Keratinocyte (primary cell): ENCODE measurements around the gene CPPED1.

Experiments
- EZH2 ChIP-seq: IDR thresholded peaks from one replicate; pipeline ENCODE4 v1.6.1; 2012; ENCODE audit warnings: inconsistent platforms, mild to moderate bottlenecking, low read length, moderate library complexity
- TF ChIP-seq, protein P1 (sequence below), 3 experiments: IDR thresholded peaks in 1 of 3; conservative IDR thresholded peaks in 1 of 3; optimal IDR thresholded peaks in 1 of 3; 2 replicates in 2 of 3; 3 replicates in 1 of 3; pipeline versions ENCODE3 to v1.5.1; 2011; ENCODE audit warnings: low read length in 3 of 3, mild to moderate bottlenecking in 3 of 3, moderate library complexity in 2 of 3, control low read depth in 1 of 3, inconsistent platforms in 1 of 3; ENCODE audit not compliant: insufficient read depth in 2 of 3; ENCODE audit errors: extremely low read depth in 1 of 3

DNA sequence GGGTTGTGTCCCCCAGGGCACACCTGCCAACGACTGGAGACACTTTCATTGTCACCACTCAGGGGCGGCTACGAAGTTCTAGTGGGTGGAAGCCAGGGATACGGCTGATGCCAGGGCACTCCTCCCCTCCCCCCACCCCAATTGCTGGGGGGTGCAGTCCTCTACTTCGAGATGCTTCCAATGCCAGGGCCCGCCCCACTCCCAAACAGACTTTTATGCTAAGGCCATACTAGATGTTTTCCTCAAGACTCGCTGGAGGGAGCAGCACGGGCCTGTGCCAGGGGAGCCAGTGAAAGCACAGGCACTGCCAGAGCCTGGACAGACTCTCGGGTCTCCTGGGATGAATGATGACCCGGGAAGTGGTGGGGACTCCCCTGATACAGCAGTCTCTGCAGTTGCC, 178.0 kb downstream of the CPPED1 start:
- TF ChIP-seq, protein P1, sequence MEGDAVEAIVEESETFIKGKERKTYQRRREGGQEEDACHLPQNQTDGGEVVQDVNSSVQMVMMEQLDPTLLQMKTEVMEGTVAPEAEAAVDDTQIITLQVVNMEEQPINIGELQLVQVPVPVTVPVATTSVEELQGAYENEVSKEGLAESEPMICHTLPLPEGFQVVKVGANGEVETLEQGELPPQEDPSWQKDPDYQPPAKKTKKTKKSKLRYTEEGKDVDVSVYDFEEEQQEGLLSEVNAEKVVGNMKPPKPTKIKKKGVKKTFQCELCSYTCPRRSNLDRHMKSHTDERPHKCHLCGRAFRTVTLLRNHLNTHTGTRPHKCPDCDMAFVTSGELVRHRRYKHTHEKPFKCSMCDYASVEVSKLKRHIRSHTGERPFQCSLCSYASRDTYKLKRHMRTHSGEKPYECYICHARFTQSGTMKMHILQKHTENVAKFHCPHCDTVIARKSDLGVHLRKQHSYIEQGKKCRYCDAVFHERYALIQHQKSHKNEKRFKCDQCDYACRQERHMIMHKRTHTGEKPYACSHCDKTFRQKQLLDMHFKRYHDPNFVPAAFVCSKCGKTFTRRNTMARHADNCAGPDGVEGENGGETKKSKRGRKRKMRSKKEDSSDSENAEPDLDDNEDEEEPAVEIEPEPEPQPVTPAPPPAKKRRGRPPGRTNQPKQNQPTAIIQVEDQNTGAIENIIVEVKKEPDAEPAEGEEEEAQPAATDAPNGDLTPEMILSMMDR (optimal IDR thresholded peaks at IDR 0.05 in 1 of 3, IDR thresholded peaks at IDR 0.05 in 1 of 3, conservative IDR thresholded peaks at IDR 0.05 in 1 of 3; ENCODE audit: extremely low read depth in 1 of 3, insufficient read depth in 2 of 3, low read length in 3 of 3) = no peak
- TF ChIP-seq EZH2 = no peak
